CD4-positive, alpha-beta memory T cell (primary cell): ENCODE measurements around the gene SLC22A23. TPM values are rescaled to one million over a fixed set of nuclear protein-coding genes. Genes with fewer than 3 reads are reported as not detected.

Experiments used
- CTCF ChIA-PET: fragments of 350-600 bp; sonication (Branson Sonifier 250); formaldehyde crosslinking; loops from one replicate; lab custom pipeline; 2021; ENCODE audit warnings: inconsistent platforms; ENCODE audit not compliant: partially characterized antibody; lab: Charles Lee
- POLR2A ChIA-PET: fragments of 350-600 bp; sonication (Branson Sonifier 250); formaldehyde crosslinking; loops from one replicate; lab custom pipeline; 2021; ENCODE audit not compliant: partially characterized antibody; lab: Charles Lee
- DNase-seq, 5 donors: peaks; one replicate each; pipeline versions ENCODE4 v3.0.0 to v3.0.0-alpha.2; 2020 to 2022; ENCODE audit warnings: mixed read lengths in 1 of 5
- H3K27ac ChIP-seq: one replicate; pipeline ENCODE4 v1.7.0; 2013; ENCODE audit warnings: low read depth, low read length
- H3K27me3 ChIP-seq: 2 replicates; pipeline ENCODE4 v1.7.0; 2013; ENCODE audit warnings: mild to moderate bottlenecking, low read length, moderate library complexity; ENCODE audit not compliant: insufficient read depth
- H3K36me3 ChIP-seq: 2 replicates; pipeline ENCODE4 v1.7.0; 2013; ENCODE audit warnings: mild to moderate bottlenecking, low read length, moderate library complexity; ENCODE audit not compliant: insufficient read depth
- H3K4me1 ChIP-seq: 2 replicates; pipeline ENCODE4 v1.7.0; 2013; ENCODE audit warnings: mild to moderate bottlenecking, low read length, moderate library complexity; ENCODE audit not compliant: insufficient read depth
- H3K4me3 ChIP-seq, 2 donors: one replicate each; pipeline ENCODE4 v1.7.0; 2013; ENCODE audit warnings: low read length in 2 of 2, mild to moderate bottlenecking in 1 of 2
- H3K9me3 ChIP-seq, 2 donors: one replicate each; pipeline ENCODE4 v1.7.0; 2013; ENCODE audit warnings: low read length in 2 of 2, control low read depth in 1 of 2; ENCODE audit not compliant: control insufficient read depth in 1 of 2
- H3K27ac Mint-ChIP-seq, 7 donors: one replicate each; pipeline ENCODE4 v1.8.0; 2020 to 2021; ENCODE audit warnings: mixed read lengths in 7 of 7, mild to moderate bottlenecking in 6 of 7, inconsistent platforms in 3 of 7, moderate library complexity in 3 of 7
- H3K27me3 Mint-ChIP-seq, 2 donors: one replicate each; pipeline ENCODE4 v1.8.0; 2020 to 2021; ENCODE audit warnings: mixed read lengths in 2 of 2
- H3K36me3 Mint-ChIP-seq, 2 donors: one replicate each; pipeline ENCODE4 v1.8.0; 2020 to 2021; ENCODE audit warnings: mixed read lengths in 2 of 2, inconsistent platforms in 1 of 2, mild to moderate bottlenecking in 1 of 2
- H3K4me1 Mint-ChIP-seq, 4 donors: one replicate each; pipeline ENCODE4 v1.8.0; 2020 to 2021; ENCODE audit warnings: mixed read lengths in 4 of 4, mild to moderate bottlenecking in 1 of 4
- H3K4me3 Mint-ChIP-seq, 8 donors: one replicate each; pipeline ENCODE4 v1.8.0; 2020 to 2021; ENCODE audit warnings: mixed read lengths in 8 of 8, mild to moderate bottlenecking in 7 of 8, moderate library complexity in 6 of 8, inconsistent platforms in 3 of 8
- H3K9me3 Mint-ChIP-seq, 8 donors: one replicate each; pipeline ENCODE4 v1.8.0; 2020 to 2021; ENCODE audit warnings: mixed read lengths in 8 of 8, mild to moderate bottlenecking in 5 of 8, inconsistent platforms in 3 of 8, moderate library complexity in 1 of 8
- intact Hi-C: fragments of 100-400 bp; cut with micrococcal nuclease; formaldehyde crosslinking; loops from one replicate; pipeline ENCODE4 v1.15.1; 2023
- polyA plus RNA-seq, 2 donors: library from polyadenylated mRNA; unstranded; fragments of 300-500 nt; fragmentation: Illumina TruSeq; gene quantifications; one replicate each; pipeline ENCODE4 v1.2.3, GENCODE V29; 2021
- total RNA-seq, 2 experiments: library from RNA; stranded (reverse); gene quantifications; one replicate each; pipeline ENCODE4 v1.2.3, GENCODE V29; 2021

Gene SLC22A23
- total and polyA plus RNA-seq, 4 experiments from 2014 or later = 0.32 to 12.5 (median 5.7) TPM

DNA sequence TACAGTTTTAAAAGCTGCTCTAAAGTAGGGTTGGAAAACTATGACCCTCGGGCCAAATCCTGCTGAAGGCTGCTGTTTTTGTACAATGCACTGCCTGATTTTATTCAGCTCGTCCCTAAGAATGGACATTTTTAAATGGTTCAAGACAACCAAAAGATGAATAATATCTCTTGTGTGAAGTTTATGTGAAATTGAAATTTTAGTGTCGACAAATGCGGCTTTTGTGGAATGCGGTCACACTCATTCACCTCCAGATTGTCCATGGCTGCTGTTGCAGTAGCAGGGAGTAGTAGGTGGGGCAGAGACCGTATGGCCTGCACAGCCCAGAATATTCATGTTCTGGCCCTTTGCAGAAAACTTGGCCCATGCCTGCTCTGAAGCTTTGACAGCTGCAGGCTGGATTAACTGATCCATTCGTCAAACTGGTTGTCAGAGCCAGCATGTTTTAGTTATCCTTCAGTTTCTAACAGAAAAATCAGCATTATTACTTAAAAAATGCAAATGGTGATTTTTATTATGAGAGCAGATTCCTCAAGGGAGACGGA lies 106.5 kb downstream of the SLC22A23 start:
- H3K4me1 Mint-ChIP-seq = peaks cover 19 to 43% (median 25%) of the 10 kb centered on the region in 4 donors
- peaks cover 0 to 3% (median 0%) of the 10 kb centered on the region in 8 donors for H3K9me3 Mint-ChIP-seq
- H3K4me1 ChIP-seq = peaks cover 20% of the 10 kb centered on the region
- no peaks in the 10 kb centered on the region for H3K27me3 ChIP-seq
- H3K36me3 ChIP-seq = no peaks in the 10 kb centered on the region
- H3K9me3 ChIP-seq = no peaks in the 10 kb centered on the region
- H3K27ac ChIP-seq = no peak overlapping the region
- H3K27me3 Mint-ChIP-seq = peaks cover 0 to 8% of the 10 kb centered on the region in 2 donors
- no peak overlapping the region for H3K27ac Mint-ChIP-seq
- POLR2A ChIA-PET = no interaction called here
- no peak overlapping the region for H3K4me3 ChIP-seq
- CTCF ChIA-PET = interaction anchor here (0.9 kb wide), 1 partner anchor 54 kb away, joined by 3 read pairs; no protein-coding TSS in a partner anchor
- H3K36me3 Mint-ChIP-seq = no peaks in the 10 kb centered on the region
- DNase-seq = no peak
- H3K4me3 Mint-ChIP-seq = no peak overlapping the region
- intact Hi-C loops = loop anchor here (10.0 kb wide), 2 partner anchors 494 to 1424 kb away; partner anchors contain the start of genes CDYL and FAM50B

GRCh38 chr6:3349388-3350251 lies 107.2 kb downstream of the SLC22A23 start:
- intact Hi-C loops = loop anchor here (10.0 kb wide), 2 partner anchors 495 to 1425 kb away; partner anchors contain the start of genes CDYL and FAM50B
- Histone ChIP-seq H3K4me3 (no peak overlapping the region), H3K27ac (no peak overlapping the region), H3K9me3 (no peaks in the 10 kb centered on the region), H3K4me1 (peaks cover 13% of the 10 kb centered on the region), H3K27me3 (no peaks in the 10 kb centered on the region), H3K36me3 (no peaks in the 10 kb centered on the region)
- no peaks in the 10 kb centered on the region for H3K36me3 Mint-ChIP-seq
- ChIA-PET CTCF (interaction anchor here (0.9 kb wide), 1 partner anchor 53 kb away, joined by 3 read pairs; no protein-coding TSS in a partner anchor), POLR2A (no interaction called here)
- no peak overlapping the region for H3K4me3 Mint-ChIP-seq
- peaks cover 11 to 36% (median 20%) of the 10 kb centered on the region in 4 donors for H3K4me1 Mint-ChIP-seq
- H3K27me3 Mint-ChIP-seq = peaks cover 0 to 8% of the 10 kb centered on the region in 2 donors
- H3K27ac Mint-ChIP-seq = peak overlapping the region in 1 of 7 donors; percentile 8
- DNase-seq = no peak
- H3K9me3 Mint-ChIP-seq = peaks cover 0 to 3% (median 0%) of the 10 kb centered on the region in 8 donors

DNA sequence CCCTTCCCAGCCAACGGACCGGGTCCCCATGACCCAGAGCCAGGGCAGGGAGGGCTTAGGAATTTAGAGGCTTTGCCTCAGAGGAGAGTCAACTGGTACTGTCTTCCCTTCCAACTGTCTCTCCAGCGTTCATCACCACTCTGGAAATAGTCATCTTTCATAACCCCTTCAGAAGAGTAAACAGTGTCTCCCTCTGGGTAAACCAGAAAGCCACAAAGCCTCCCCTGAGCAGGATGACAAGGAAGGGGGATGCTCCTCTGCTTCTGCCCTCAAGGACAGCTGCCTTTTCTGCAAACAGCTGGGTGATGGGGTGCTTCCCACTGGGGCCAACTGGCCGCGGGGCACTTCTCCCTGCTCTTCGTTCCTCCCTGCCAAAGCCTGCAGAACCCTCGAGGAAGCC lies 108.0 kb downstream of the SLC22A23 start:
- Mint-ChIP-seq H3K36me3 (no peaks in the 10 kb centered on the region), H3K27me3 (peaks cover 0 to 8% of the 10 kb centered on the region in 2 donors), H3K9me3 (peaks cover 0 to 3% (median 0%) of the 10 kb centered on the region in 8 donors), H3K27ac (peak overlapping the region in 1 of 7 donors; percentile 8), H3K4me1 (peaks cover 4 to 28% (median 14%) of the 10 kb centered on the region in 4 donors), H3K4me3 (no peak overlapping the region)
- Histone ChIP-seq H3K27ac (no peak overlapping the region), H3K9me3 (no peaks in the 10 kb centered on the region), H3K4me3 (no peak overlapping the region), H3K27me3 (no peaks in the 10 kb centered on the region), H3K36me3 (no peaks in the 10 kb centered on the region), H3K4me1 (peaks cover 5% of the 10 kb centered on the region)
- DNase-seq = no peak
- ChIA-PET POLR2A (no interaction called here), CTCF (no interaction called here)
- intact Hi-C loops = no loop called here

DNA sequence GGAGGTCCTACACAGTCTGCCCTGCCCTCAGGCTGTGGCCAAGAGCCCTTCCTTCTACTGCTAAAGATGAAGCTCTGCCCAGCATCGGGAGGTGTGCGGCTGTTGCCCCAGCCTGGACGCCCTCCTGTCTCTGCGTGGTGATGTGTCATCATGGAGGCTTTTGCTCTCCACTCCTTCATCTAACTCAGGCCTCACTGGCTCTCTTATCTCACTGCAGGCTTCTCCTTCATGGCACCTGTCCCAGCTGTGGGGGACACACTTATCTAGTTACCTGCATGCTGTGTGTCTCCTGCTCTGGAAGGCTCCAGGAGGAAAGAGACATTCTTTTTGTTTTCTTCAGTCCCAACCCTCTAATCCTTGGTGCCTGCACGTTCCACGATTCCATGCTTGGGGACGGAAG lies 109.0 kb downstream of the SLC22A23 start:
- CTCF ChIA-PET = no interaction called here
- H3K27me3 Mint-ChIP-seq = peaks cover 2 to 8% of the 10 kb centered on the region in 2 donors
- intact Hi-C loops = no loop called here
- no peak overlapping the region for H3K4me3 ChIP-seq
- H3K9me3 Mint-ChIP-seq = peaks cover 0 to 3% (median 0%) of the 10 kb centered on the region in 8 donors
- DNase-seq = no peak
- peaks cover 0 to 18% (median 10%) of the 10 kb centered on the region in 4 donors for H3K4me1 Mint-ChIP-seq
- no peaks in the 10 kb centered on the region for H3K4me1 ChIP-seq
- no peaks in the 10 kb centered on the region for H3K36me3 Mint-ChIP-seq
- POLR2A ChIA-PET = no interaction called here
- H3K27ac Mint-ChIP-seq = no peak overlapping the region
- no peaks in the 10 kb centered on the region for H3K9me3 ChIP-seq
- H3K36me3 ChIP-seq = no peaks in the 10 kb centered on the region
- H3K27ac ChIP-seq = no peak overlapping the region
- H3K27me3 ChIP-seq = no peaks in the 10 kb centered on the region
- no peak overlapping the region for H3K4me3 Mint-ChIP-seq

DNA sequence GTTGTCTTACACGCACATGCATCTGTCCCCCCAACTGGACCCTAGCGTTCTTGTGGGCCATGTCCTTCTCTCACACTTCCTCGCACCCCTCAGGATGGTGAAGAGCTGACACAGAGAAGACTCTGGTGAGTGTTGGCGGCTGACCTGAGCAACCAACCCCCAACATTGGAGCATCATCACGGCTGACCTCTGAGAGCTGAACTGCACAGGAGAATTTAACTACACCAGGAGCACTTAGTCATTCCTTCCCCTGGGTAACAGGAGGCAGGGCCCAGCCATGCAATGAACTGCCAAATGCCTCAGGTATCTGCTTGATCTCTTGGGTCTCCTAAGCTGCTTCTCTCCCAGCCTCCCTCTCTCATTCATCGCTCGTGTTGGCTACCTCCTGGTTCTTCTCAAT lies 109.6 kb downstream of the SLC22A23 start:
- Mint-ChIP-seq H3K9me3 (peaks cover 0 to 3% (median 0%) of the 10 kb centered on the region in 8 donors), H3K4me3 (no peak overlapping the region), H3K27me3 (peaks cover 2 to 8% of the 10 kb centered on the region in 2 donors), H3K4me1 (peaks cover 0 to 15% (median 9%) of the 10 kb centered on the region in 4 donors), H3K27ac (no peak overlapping the region), H3K36me3 (no peaks in the 10 kb centered on the region)
- Histone ChIP-seq H3K4me1 (no peaks in the 10 kb centered on the region), H3K9me3 (no peaks in the 10 kb centered on the region), H3K36me3 (no peaks in the 10 kb centered on the region), H3K27ac (no peak overlapping the region), H3K4me3 (no peak overlapping the region), H3K27me3 (no peaks in the 10 kb centered on the region)
- DNase-seq = no peak
- CTCF ChIA-PET = no interaction called here
- intact Hi-C loops = no loop called here
- POLR2A ChIA-PET = no interaction called here

DNA sequence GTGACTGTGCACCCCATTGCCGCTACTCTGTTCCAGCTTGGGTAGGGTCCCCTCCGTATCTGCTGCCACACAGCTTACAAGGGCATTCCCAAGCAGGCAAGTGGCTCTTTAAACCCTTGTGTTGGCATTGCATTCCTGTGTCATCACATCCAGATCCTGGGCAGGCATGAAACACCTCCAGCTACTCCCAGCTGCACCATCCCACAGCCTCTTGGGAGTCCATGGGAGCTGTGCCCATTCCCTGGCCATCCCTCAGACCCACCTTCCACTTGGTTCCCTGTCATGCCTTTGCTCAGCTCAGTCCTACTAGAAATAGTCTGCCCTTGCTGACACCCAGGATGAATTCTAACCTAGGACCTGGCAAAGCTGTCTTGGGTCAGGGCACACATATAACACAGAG lies 110.4 kb downstream of the SLC22A23 start:
- Histone ChIP-seq H3K4me1 (no peaks in the 10 kb centered on the region), H3K36me3 (no peaks in the 10 kb centered on the region), H3K9me3 (no peaks in the 10 kb centered on the region), H3K27me3 (no peaks in the 10 kb centered on the region), H3K4me3 (no peak overlapping the region), H3K27ac (no peak overlapping the region)
- Mint-ChIP-seq H3K4me3 (no peak overlapping the region), H3K4me1 (peaks cover 0 to 13% (median 4%) of the 10 kb centered on the region in 4 donors), H3K36me3 (no peaks in the 10 kb centered on the region), H3K27ac (peak overlapping the region in 2 of 7 donors; percentile 11 to 17), H3K27me3 (peaks cover 2 to 7% of the 10 kb centered on the region in 2 donors), H3K9me3 (peaks cover 0 to 3% (median 0%) of the 10 kb centered on the region in 8 donors)
- ChIA-PET POLR2A (no interaction called here), CTCF (interaction anchor here (1.0 kb wide), 1 partner anchor 384 kb away, joined by 3 read pairs; no protein-coding TSS in a partner anchor)
- intact Hi-C loops = no loop called here
- no peak for DNase-seq

DNA sequence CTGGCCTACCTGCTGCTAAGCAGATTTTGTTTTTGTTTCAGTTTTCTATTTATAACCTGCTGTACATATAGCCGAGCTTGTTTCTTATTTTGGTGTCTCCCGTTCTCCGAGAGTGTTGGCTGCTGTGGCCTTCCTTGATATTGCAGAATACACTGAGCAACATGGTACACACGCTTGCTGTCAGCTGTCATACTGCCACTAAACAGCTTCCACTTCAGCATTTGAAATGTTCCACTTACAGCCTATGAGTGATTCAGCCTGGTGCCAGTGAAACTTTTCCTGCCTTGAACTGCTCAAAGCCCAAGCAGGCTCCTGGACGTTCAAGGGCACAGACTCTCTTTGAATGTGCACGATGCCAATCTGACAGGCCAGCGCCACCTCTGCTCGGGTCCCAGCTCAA lies 111.0 kb downstream of the SLC22A23 start:
- H3K9me3 ChIP-seq = no peaks in the 10 kb centered on the region
- no peak overlapping the region for H3K27ac ChIP-seq
- no peaks in the 10 kb centered on the region for H3K4me1 ChIP-seq
- Mint-ChIP-seq H3K9me3 (peaks cover 0 to 3% (median 0%) of the 10 kb centered on the region in 8 donors), H3K4me1 (peaks cover 0 to 13% (median 3%) of the 10 kb centered on the region in 4 donors), H3K27me3 (peaks cover 2 to 6% of the 10 kb centered on the region in 2 donors), H3K4me3 (no peak overlapping the region), H3K36me3 (no peaks in the 10 kb centered on the region), H3K27ac (no peak overlapping the region)
- CTCF ChIA-PET = interaction anchor here (1.0 kb wide), 1 partner anchor 385 kb away, joined by 3 read pairs; no protein-coding TSS in a partner anchor
- intact Hi-C loops = no loop called here
- no peaks in the 10 kb centered on the region for H3K36me3 ChIP-seq
- no peak for DNase-seq
- no peak overlapping the region for H3K4me3 ChIP-seq
- H3K27me3 ChIP-seq = no peaks in the 10 kb centered on the region
- POLR2A ChIA-PET = no interaction called here
